C4-2B (cell line): ENCODE data around the gene R3HDML.

Experiments used
- CTCF ChIP-seq: fragments of 450-650 bp; conservative IDR thresholded peaks from 2 replicates; pipeline ENCODE4 v1.5.1; 2017; ENCODE audit warnings: mild to moderate bottlenecking
- ZFX ChIP-seq: fragments of 450-650 bp; IDR thresholded peaks from 2 replicates; pipeline ENCODE4 v1.6.1; 2017

GRCh38 chr20:44326391-44327159 is 10.3 kb upstream of the R3HDML start:
- TF ChIP-seq CTCF: no peak
- no peak for TF ChIP-seq ZFX
